Stimulated activated CD4-positive, alpha-beta T cell treated with anti-CD3 and anti-CD28 coated beads, Interleukin-15, amount 100 ng/mL, for 1 hour (primary cell): ENCODE measurements around the gene COLEC11.
"Not testable (repeated sequence)": the region's sequence is repeated elsewhere in the genome, so short reads cannot be mapped to it uniquely, and the experiment has no call there.

Experiments used
- DNase-seq, 2 donors: peaks; one replicate each; pipeline ENCODE4 v3.0.0-alpha.2; 2020; ENCODE audit warnings: low read depth in 1 of 2, low spot score in 1 of 2

The COLEC11 gene

GRCh38 chr2:3604991-3605961, 10.4 kb downstream of the COLEC11 start:
- no peak for DNase-seq

- no peak for DNase-seq
Observed at GRCh38 chr2:3606028-3606369, 11.1 kb downstream of the COLEC11 start.

- DNase-seq: no peak
Observed at GRCh38 chr2:3606370-3607201, 11.7 kb downstream of the COLEC11 start.

- no peak for DNase-seq
Observed at GRCh38 chr2:3608373-3609278, 13.7 kb downstream of the COLEC11 start.

GRCh38 chr2:3609279-3609673, 14.4 kb downstream of the COLEC11 start:
- DNase-seq: not testable (repeated sequence)

GRCh38 chr2:3610415-3610814, 15.5 kb downstream of the COLEC11 start:
- no peak for DNase-seq

- no peak for DNase-seq
Observed at GRCh38 chr2:3610881-3611505, 16.1 kb downstream of the COLEC11 start.

GRCh38 chr2:3611589-3611988, 16.7 kb downstream of the COLEC11 start:
- DNase-seq: no peak

GRCh38 chr2:3612639-3613523, 18.0 kb downstream of the COLEC11 start:
- DNase-seq: no peak

- no peak for DNase-seq
Observed at GRCh38 chr2:3613524-3613905, 18.6 kb downstream of the COLEC11 start.

- not testable (repeated sequence) for DNase-seq
Observed at GRCh38 chr2:3614743-3615142, 19.8 kb downstream of the COLEC11 start.

- DNase-seq: not testable (repeated sequence)
Observed at GRCh38 chr2:3615541-3616200, 20.8 kb downstream of the COLEC11 start.

GRCh38 chr2:3616435-3617197, 21.7 kb downstream of the COLEC11 start:
- DNase-seq: not testable (repeated sequence)

- no peak for DNase-seq
Observed at GRCh38 chr2:3617198-3617890, 22.4 kb downstream of the COLEC11 start.

- DNase-seq: no peak
Observed at GRCh38 chr2:3618367-3618766, 23.5 kb downstream of the COLEC11 start.

GRCh38 chr2:3619033-3619432, 24.1 kb downstream of the COLEC11 start:
- DNase-seq: no peak

- DNase-seq: not testable (repeated sequence)
Observed at GRCh38 chr2:3619661-3620060, 24.7 kb downstream of the COLEC11 start.

GRCh38 chr2:3620834-3621233, 25.9 kb downstream of the COLEC11 start:
- no peak for DNase-seq
